AG08395 (cell line): ENCODE results near the gene RNU11.
"Not testable (repeated sequence)": the region's sequence is repeated elsewhere in the genome, so short reads cannot be mapped to it uniquely, and the experiment has no call there.

ENCODE experiments used
- DNase-seq: peaks from one replicate; pipeline ENCODE4 v3.0.0; 2012; ENCODE audit warnings: mixed read lengths, low spot score

The RNU11 gene

DNA sequence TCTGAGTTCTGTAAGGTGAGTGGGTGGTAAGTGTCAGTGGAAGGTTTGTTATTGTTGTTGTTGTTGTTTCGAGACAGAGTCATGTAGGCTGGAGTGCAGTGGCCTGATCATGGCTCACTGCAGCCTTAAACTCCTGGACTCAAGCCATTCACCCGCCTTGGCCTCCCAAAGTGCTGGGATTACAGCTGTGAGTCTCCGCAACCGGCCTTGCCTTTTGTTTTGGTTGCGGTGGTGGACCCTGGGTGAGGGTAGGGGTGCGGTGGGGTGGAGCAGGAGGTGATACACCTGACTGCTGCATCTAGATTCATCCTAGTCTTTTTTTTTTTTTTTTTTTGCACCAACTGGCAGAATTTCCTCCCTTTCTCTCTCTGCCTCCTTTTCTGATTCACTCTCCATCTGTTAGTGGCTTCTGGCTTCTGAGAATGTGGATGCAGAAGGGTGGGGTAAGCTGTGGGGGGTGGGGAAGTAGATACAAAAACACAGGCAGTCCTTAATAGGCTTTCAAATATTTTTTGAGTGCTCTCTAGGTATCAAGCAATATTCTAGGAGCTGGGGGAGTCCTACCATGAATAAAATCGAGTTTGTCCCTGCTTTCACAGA is 15.6 kb downstream of the RNU11 start:
- no peak for DNase-seq

DNA sequence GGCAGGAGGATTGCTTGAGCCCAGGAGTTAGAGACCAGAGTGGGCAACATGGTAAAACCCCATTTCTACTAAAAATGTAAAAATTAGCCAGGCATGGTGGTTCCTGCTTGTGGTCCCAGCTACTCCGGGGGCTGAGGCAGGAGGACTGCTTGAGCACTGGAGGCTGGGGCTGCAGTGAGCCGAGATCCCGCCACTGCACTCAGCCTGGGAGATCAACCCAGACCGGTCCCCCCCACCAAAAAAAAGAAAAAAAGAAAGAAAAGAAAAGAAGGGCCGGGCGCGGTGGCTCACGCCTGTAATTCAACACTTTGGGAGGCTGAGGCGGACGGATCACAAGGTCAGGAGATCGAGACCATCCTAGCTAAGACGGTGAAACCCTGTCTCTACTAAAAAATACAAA is 18.4 kb downstream of the RNU11 start:
- DNase-seq, result no peak

GRCh38 chr1:28668191-28668955 is 20.0 kb downstream of the RNU11 start, which contains the start of gene GMEB1:
GMEB1 (plus strand) TSS chr1:28668784; CDS start chr1:28683613, 14,829 bp downstream.
- DNase-seq, result peak; percentile 96

DNA sequence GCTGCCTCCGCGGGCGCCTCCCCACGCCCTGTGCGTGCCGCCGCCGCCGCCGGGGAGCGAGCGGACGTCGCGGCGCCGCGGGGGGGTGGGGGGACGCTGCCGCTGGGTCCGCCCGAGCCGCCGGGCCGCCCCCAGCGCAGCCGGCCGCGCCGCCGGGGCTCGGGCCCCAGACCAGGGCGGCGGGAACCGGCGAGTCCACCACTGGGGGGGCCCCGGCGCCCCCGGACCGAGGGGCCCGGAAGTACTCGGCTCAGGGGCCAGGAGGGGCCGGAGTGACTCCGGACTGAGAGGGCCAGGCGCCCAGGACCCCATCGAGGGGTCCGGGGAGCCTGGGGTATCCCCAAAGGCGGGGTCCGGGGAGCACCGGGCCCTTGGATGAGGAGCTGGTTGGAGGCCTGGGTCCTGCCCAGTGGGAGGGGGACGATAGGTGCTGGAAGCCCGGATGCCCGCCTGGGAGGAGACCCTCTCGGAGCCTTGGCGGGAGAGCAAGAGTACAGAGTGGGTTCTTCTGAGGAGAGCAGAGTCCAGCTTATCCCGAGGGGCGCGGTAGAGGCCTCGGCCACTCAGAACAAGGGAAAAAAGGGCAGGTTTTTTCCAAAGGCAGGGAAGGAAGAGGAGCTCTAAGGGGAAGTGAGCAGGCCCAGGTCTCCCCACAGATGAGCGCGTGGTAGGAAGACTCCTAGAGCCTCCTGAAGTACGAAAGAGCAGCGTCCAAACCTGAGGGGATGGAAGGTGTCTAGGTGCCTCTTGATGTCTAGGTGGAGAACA is 20.7 kb downstream of the RNU11 start:
- DNase-seq, result peak; percentile 92

DNA sequence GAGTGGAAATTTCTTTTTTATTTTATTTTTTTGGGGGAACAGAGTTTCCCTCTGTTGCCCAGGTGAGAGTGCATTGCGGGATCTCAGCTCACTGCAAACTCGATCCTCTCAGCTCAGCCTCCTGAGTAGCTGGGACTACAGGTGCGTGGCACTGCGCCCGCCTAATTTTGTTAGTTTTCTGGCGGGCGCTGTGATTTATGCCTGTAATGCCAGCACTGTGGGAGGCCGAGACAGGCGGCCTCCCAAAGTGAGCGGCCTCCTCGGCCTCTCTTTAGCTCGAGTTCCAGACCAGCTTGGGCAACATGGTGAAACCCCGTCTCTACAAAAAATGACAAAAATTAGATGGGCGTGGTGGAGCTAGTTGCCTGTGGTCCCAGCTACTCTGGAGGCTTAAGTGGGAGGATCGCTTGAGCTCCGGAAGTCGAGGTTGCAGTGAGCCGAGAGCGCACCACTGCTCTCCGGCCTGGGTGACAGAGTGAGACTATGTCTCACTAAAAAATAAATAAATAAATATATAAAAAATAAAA is 22.9 kb downstream of the RNU11 start:
- no peak for DNase-seq

- DNase-seq, result not testable (repeated sequence)
Observed at GRCh38 chr1:28672971-28673370, 24.6 kb downstream of the RNU11 start.

GRCh38 chr1:28675924-28676257 is 27.5 kb downstream of the RNU11 start:
- no peak for DNase-seq

- no peak for DNase-seq
Observed at GRCh38 chr1:28680151-28680550, 31.8 kb downstream of the RNU11 start.

DNA sequence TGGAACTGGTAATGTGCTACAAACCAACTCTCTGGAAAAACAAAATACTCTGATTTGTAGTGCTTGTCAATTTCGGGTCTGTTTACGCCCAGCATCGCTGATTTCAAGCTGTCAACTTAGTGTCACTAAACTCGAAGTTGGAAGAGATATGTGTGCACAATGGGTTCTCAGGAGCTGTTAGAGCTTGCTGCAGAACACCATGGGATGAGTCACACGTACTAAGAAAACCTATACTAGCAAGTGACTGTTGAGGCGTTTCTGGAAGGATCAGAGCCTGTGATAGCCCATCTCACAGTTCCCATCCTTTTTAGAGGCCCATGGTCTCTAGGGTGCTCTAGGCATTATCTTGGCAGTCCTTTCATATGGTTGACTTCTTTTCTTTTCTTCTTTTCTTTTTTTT is 34.4 kb downstream of the RNU11 start:
- no peak for DNase-seq

DNA sequence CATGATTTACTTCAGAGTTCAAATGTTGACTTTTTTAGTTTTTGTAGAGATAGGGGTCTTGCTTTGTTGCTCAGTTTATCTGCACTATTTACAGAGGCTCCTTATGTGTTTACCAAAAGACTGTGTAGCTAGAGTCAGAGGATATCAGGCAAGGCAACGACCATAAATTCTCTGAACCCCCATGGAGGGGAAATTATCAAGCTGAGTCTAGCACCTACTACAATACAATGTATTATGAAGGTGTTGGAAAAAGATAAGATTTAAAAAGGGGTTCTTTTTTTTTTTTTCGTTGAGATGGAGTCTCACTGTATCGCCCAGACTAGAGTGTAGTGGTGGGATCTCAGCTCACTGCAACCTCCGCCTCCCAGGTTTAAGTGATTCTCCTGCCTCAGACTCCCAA is 36.5 kb downstream of the RNU11 start:
- no peak for DNase-seq

DNA sequence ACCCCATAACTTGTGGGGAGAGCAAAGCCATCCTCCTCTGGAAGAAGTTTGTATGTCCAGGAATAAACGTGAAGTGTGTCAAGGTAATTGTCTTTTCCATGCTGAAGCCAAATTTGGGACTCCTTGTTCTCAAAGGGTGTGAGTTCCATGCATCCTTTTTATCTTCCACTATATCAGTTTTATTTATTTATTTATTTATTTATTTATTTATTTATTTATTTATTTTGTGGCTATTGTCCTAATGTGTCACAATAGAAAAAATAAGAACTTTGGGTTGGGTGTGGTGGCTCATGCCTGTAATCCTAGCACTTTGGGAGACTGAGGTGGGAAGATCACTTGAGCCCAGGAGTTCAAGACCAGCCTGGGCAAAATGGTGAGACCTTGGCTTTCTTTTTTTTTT is 43.2 kb downstream of the RNU11 start:
- DNase-seq, result not testable (repeated sequence)
